ENCODE measurements around the gene MSANTD4. TPM values are rescaled to one million over a fixed set of nuclear protein-coding genes. Genes with fewer than 3 reads are reported as not detected.

The MSANTD4 gene
- total RNA-seq, 1 experiment from 2014 or later, result 17.5 TPM

DNA sequence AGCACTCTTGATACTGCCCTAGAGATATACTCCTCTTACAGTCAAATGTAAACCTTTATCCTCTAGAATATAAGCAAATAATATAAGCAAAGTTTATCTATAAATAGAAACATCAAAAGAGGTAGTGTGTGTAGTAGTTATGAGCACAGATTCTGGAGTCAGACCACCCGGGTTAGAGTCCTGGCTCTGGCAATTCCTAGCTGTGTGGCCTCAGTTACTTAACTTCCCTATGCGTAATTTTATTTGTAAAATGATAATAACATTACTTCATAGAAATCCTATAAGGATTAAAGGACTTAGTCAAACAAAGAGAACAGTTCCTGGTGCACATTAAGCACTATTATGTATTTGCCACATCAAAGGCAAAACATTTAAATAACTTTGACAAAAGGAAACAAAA lies 7.0 kb downstream of the MSANTD4 start:
- H3K9me3 ChIP-seq (ENCODE audit: control insufficient read depth, low read depth, low read length), result no peaks in the 10 kb centered on the region
- WGBS (ENCODE audit: extremely low coverage, insufficient read length, low lambda C conversion rate), result no CpG with 5 or more reads among the region's 2 CpGs
- H2AK5ac ChIP-seq (ENCODE audit: insufficient read length, low read length), result no peak overlapping the region

More for the DNA sequence above, 7.0 kb downstream of the MSANTD4 start:
- Mint-ChIP-seq H3K36me3 (ENCODE audit: insufficient read depth in 1 of 3, low read depth in 3 of 3) (peaks cover 12 to 15% (median 14%) of the 10 kb centered on the region in 3 experiments; a peak in 6 of 7 replicates), H3K4me1 (peaks cover 35 to 45% of the 10 kb centered on the region in 2 experiments), H3K9me3 (no peaks in the 10 kb centered on the region), H3K27me3 (ENCODE audit: low read depth) (no peaks in the 10 kb centered on the region), H3K4me3 (no peak overlapping the region), H3K27ac (no peak overlapping the region)
- no peak overlapping the region for H3K14ac ChIP-seq (ENCODE audit: insufficient read depth, low read length)
- H3T11ph ChIP-seq (ENCODE audit: low read length), result no peak overlapping the region
- peaks cover 4% of the 10 kb centered on the region; the same call in 1 of the 2 replicates for H3K4me1 ChIP-seq (ENCODE audit: insufficient read depth, low read length)
- no peak overlapping the region for H2BK12ac ChIP-seq (ENCODE audit: insufficient read length, low read depth, low read length)
- H3K9ac ChIP-seq (ENCODE audit: extremely low read depth, insufficient read length, low read length), result no peak overlapping the region
- TF ChIP-seq, protein P1, sequence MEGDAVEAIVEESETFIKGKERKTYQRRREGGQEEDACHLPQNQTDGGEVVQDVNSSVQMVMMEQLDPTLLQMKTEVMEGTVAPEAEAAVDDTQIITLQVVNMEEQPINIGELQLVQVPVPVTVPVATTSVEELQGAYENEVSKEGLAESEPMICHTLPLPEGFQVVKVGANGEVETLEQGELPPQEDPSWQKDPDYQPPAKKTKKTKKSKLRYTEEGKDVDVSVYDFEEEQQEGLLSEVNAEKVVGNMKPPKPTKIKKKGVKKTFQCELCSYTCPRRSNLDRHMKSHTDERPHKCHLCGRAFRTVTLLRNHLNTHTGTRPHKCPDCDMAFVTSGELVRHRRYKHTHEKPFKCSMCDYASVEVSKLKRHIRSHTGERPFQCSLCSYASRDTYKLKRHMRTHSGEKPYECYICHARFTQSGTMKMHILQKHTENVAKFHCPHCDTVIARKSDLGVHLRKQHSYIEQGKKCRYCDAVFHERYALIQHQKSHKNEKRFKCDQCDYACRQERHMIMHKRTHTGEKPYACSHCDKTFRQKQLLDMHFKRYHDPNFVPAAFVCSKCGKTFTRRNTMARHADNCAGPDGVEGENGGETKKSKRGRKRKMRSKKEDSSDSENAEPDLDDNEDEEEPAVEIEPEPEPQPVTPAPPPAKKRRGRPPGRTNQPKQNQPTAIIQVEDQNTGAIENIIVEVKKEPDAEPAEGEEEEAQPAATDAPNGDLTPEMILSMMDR (conservative IDR thresholded peaks at IDR 0.05), result no peak
- H2BK20ac ChIP-seq (ENCODE audit: low read depth, low read length, poor library complexity, severe bottlenecking), result no peak overlapping the region
- no peak overlapping the region for H3K18ac ChIP-seq (ENCODE audit: insufficient read length, low read depth, low read length)
- peaks cover 5% of the 10 kb centered on the region for H3K79me1 ChIP-seq (ENCODE audit: insufficient read depth, low read depth, low read length, poor library complexity, severe bottlenecking)
- H3K4me2 ChIP-seq (ENCODE audit: insufficient read depth, insufficient read length, low read length), result no peak overlapping the region
- H2BK15ac ChIP-seq (ENCODE audit: low read depth, low read length), result no peak overlapping the region
- H3K56ac ChIP-seq (ENCODE audit: insufficient read length, low read depth, low read length), result no peak overlapping the region
- DNase-seq, result no peak
- H2BK5ac ChIP-seq (ENCODE audit: insufficient read length, low read length), result no peak overlapping the region
- H3K4ac ChIP-seq (ENCODE audit: low read depth, low read length), result no peak overlapping the region
- no peaks in the 10 kb centered on the region for H4K20me1 ChIP-seq (ENCODE audit: control insufficient read depth, insufficient read depth, insufficient read length)
- H3K27ac ChIP-seq (ENCODE audit: insufficient read length, low read depth, low read length), result no peak overlapping the region
- no peak overlapping the region for H3K23ac ChIP-seq (ENCODE audit: insufficient read length, low read depth, low read length)
- no peak overlapping the region for H2BK120ac ChIP-seq (ENCODE audit: low read depth, low read length, poor library complexity, severe bottlenecking)
- H2AFZ ChIP-seq (ENCODE audit: low read length), result no peak overlapping the region
- H4K5ac ChIP-seq (ENCODE audit: insufficient read length, low read depth, low read length), result no peak overlapping the region
- H4K8ac ChIP-seq (replicated peaks; ENCODE audit: insufficient read length, low read depth, low read length), result no peak overlapping the region
- no peak overlapping the region for H4K91ac ChIP-seq (ENCODE audit: insufficient read length, low read depth, low read length)
- peaks cover 12% of the 10 kb centered on the region; the same call in 1 of the 2 replicates for H3K79me2 ChIP-seq (ENCODE audit: insufficient read depth, low read length)
- H3K23me2 ChIP-seq (ENCODE audit: insufficient read length, low read depth, low read length, poor library complexity, severe bottlenecking), result no peaks in the 10 kb centered on the region
- no peaks in the 10 kb centered on the region for H3K27me3 ChIP-seq (ENCODE audit: insufficient read depth, low read length)

Data from H9 (cell line).